Adrenal gland (tissue), 12 donors: Measurements from ENCODE around the gene ELOVL6. TPM values are rescaled to one million over a fixed set of nuclear protein-coding genes. Genes with fewer than 3 reads are reported as not detected.
"Not testable (repeated sequence)": the region's sequence is repeated elsewhere in the genome, so short reads cannot be mapped to it uniquely, and the experiment has no call there.

Experiments used
- DNase-seq, 7 donors: peaks; one replicate each; pipeline ENCODE4 v3.0.0-alpha.2; 2019 to 2020
- H3K27ac ChIP-seq, 5 donors: fragments of 200-600 bp; sonication (generic) in 4 of 5; 1 replicate in 3 of 5; 2 replicates in 2 of 5; pipeline versions ENCODE4 v1.5.1 to v1.8.0; 2016 to 2020; ENCODE audit warnings: mild to moderate bottlenecking in 1 of 5
- H3K27me3 ChIP-seq: fragments of 200-600 bp; 2 replicates; pipeline ENCODE4 v1.8.0; 2021
- H3K36me3 ChIP-seq, 2 donors: fragments of 200-600 bp; replicated peaks in 1 of 2; 1 replicate in 1 of 2; 2 replicates in 1 of 2; pipeline versions ENCODE4 v1.5.1 to v1.8.0; 2018 to 2022
- H3K4me1 ChIP-seq, 2 donors: fragments of 200-600 bp; replicated peaks in 1 of 2; 1 replicate in 1 of 2; 2 replicates in 1 of 2; pipeline versions ENCODE4 v1.5.1 to v1.8.0; 2018 to 2021
- H3K4me3 ChIP-seq, 4 donors: fragments of 200-600 bp; sonication (generic) in 3 of 4; one replicate each; pipeline ENCODE4 v1.5.1; 2016 to 2018
- H3K9me3 ChIP-seq, 3 donors: fragments of 200-600 bp; sonication (generic) in 1 of 3; replicated peaks in 1 of 3; 1 replicate in 2 of 3; 2 replicates in 1 of 3; pipeline versions ENCODE4 v1.5.1 to v1.8.0; 2016 to 2021
- CTCF ChIP-seq, 6 experiments: fragments of 450-650 bp in 4 of 6; fragments of 200-600 bp in 2 of 6; sonication (generic) in 1 of 6; IDR thresholded peaks; 1 replicate in 5 of 6; 2 replicates in 1 of 6; pipeline versions ENCODE4 v1.5.1 to v1.8.0; 2016 to 2021; ENCODE audit warnings: antibody characterized with exemption in 6 of 6, mild to moderate bottlenecking in 2 of 6, moderate library complexity in 1 of 6
- POLR2A ChIP-seq, 2 donors: fragments of 450-650 bp; IDR thresholded peaks; one replicate each; pipeline ENCODE4 v1.6.1; 2017; ENCODE audit warnings: antibody characterized with exemption in 2 of 2, mild to moderate bottlenecking in 2 of 2, moderate library complexity in 1 of 2
- WGBS, 4 donors: extraction: QIAGEN DNeasy Blood & Tissue Kit in 2 of 4; methylation state at CpG; one replicate each; pipeline versions ENCODE4 v1.1.5 to v1.1.7; 2013 to 2017; 5-methylcytosine and 5-hydroxymethylcytosine counted together
- intact Hi-C, 2 donors: fragments of 100-400 bp; cut with DNase I; formaldehyde crosslinking; loops; one replicate each; pipeline versions ENCODE4 v1.14.1 to v1.15.0; 2022 to 2023
- polyA plus RNA-seq, 3 donors: library from polyadenylated mRNA; stranded (reverse); fragments of 200-250 nt in 2 of 3; fragments of 350-450 nt in 1 of 3; fragmentation: Illumina TruSeq in 1 of 3; extraction: RNeasy Lipid Tissue Mini Kit (QIAGEN cat#74804) in 1 of 3; gene quantifications; one replicate each; pipeline ENCODE4 v1.2.3, GENCODE V29; 2013 to 2014
- total RNA-seq, 9 donors: library from RNA; depleted of rRNA in 4 of 9; stranded (reverse); fragments of >200 nt in 4 of 9; fragments of 120-200 nt in 1 of 9; fragmentation: NEBNext Ultra II Directional in 1 of 9; extraction: Animal tissue kit (Norgen Biotek cat#: 25700) in 1 of 9; gene quantifications; one replicate each; pipeline versions ENCODE4 v1.1.0 to v1.2.4, GENCODE V29; 2013 to 2023
- donor health status: healthy with polysubstance abuse.
- donor health status: Bipolar disorder and iron deficiency.
- donor health status: DM: yes; HTN: yes; CAD: no.
- donor health status: DM: no; HTN: no; CAD: no.
- donor health status: DM: no; HTN: no; CAD: no.
- donor health status: DM: yes; HTN: yes; CAD: no.

ELOVL6 gene
- total and polyA plus RNA-seq, 12 donors, result 2.8 to 68.2 (median 16.4) TPM

GRCh38 chr4:110041735-110042134 lies 156.7 kb downstream of the ELOVL6 start:
- Histone ChIP-seq H3K27me3 (peaks cover 5% of the 10 kb centered on the region), H3K27ac (no peak overlapping the region), H3K9me3 (no peaks in the 10 kb centered on the region), H3K36me3 (no peaks in the 10 kb centered on the region), H3K4me1 (no peaks in the 10 kb centered on the region), H3K4me3 (no peak overlapping the region)
- WGBS, 4 donors, result 53 to 69% (median 62%) methylated on average over 1 of the region's 1 CpG
- intact Hi-C loops, result no loop called here
- TF ChIP-seq CTCF (IDR thresholded peaks at IDR 0.05), result no peak
- TF ChIP-seq POLR2A (IDR thresholded peaks at IDR 0.05), result no peak
- DNase-seq, result no peak

- DNase-seq, H3K4me1 ChIP-seq, H3K4me3 ChIP-seq, H3K27me3 ChIP-seq, H3K9me3 ChIP-seq, intact Hi-C loops, H3K36me3 ChIP-seq, H3K27ac ChIP-seq: not testable (repeated sequence)
- WGBS, 4 donors, result 88 to 93% (median 90%) methylated on average over 11 of the region's 11 CpGs
Measured at GRCh38 chr4:110039164-110039563, 159.3 kb downstream of the ELOVL6 start.

- no peak for TF ChIP-seq POLR2A (IDR thresholded peaks at IDR 0.05)
- TF ChIP-seq CTCF (IDR thresholded peaks at IDR 0.05), result no peak
- intact Hi-C loops, result no loop called here
- H3K36me3 ChIP-seq, result no peaks in the 10 kb centered on the region
- H3K27me3 ChIP-seq, result peaks cover 5% of the 10 kb centered on the region
- DNase-seq, result peak in 4 of 7 donors; percentile 17 to 22 (median 20)
- WGBS, 4 donors, result 52 to 74% (median 67%) methylated on average over 3 of the region's 3 CpGs
- no peak overlapping the region for H3K4me3 ChIP-seq
- H3K27ac ChIP-seq, result no peak overlapping the region
- H3K9me3 ChIP-seq, result no peaks in the 10 kb centered on the region
- no peaks in the 10 kb centered on the region for H3K4me1 ChIP-seq
Measured at GRCh38 chr4:110034026-110034393, 164.4 kb downstream of the ELOVL6 start.

GRCh38 chr4:110033355-110034025 lies 164.9 kb downstream of the ELOVL6 start:
- Histone ChIP-seq H3K4me1 (no peaks in the 10 kb centered on the region), H3K4me3 (no peak overlapping the region), H3K27me3 (peaks cover 8% of the 10 kb centered on the region), H3K27ac (no peak overlapping the region), H3K36me3 (no peaks in the 10 kb centered on the region), H3K9me3 (no peaks in the 10 kb centered on the region)
- no peak for DNase-seq
- TF ChIP-seq POLR2A (IDR thresholded peaks at IDR 0.05) (no peak), CTCF (IDR thresholded peaks at IDR 0.05) (no peak)
- 49 to 60% (median 56%) methylated on average over 8 of the region's 8 CpGs for WGBS, 4 donors
- intact Hi-C loops, result no loop called here

GRCh38 chr4:110032603-110033002 lies 165.8 kb downstream of the ELOVL6 start:
- Histone ChIP-seq H3K36me3 (no peaks in the 10 kb centered on the region), H3K4me3 (no peak overlapping the region), H3K27ac (no peak overlapping the region), H3K4me1 (no peaks in the 10 kb centered on the region), H3K9me3 (no peaks in the 10 kb centered on the region), H3K27me3 (peaks cover 3% of the 10 kb centered on the region)
- DNase-seq, result peak in 5 of 7 donors; percentile 22 to 41 (median 29)
- TF ChIP-seq CTCF (IDR thresholded peaks at IDR 0.05) (no peak), POLR2A (IDR thresholded peaks at IDR 0.05) (no peak)
- intact Hi-C loops, result no loop called here
- 66 to 76% (median 69%) methylated on average over 7 of the region's 7 CpGs for WGBS, 4 donors
